COLO668 (cell line): ENCODE results near the gene MCRIP2.

ENCODE experiments used
- DNase-seq: peaks from one replicate; lab custom pipeline; 2025; ENCODE audit not compliant: unreplicated experiment; lab: John Stamatoyannopoulos, UW

MCRIP2 gene

GRCh38 chr16:647173-647902 is 5.7 kb downstream of the MCRIP2 start:
- peak; percentile 48 for DNase-seq

- DNase-seq, result peak; percentile 79
Observed at GRCh38 chr16:648071-648780, 6.6 kb downstream of the MCRIP2 start.

- peak; percentile 97 for DNase-seq
Observed at GRCh38 chr16:648781-649589, 7.4 kb downstream of the MCRIP2 start, which contains the start of gene WDR90. Gene WDR90, plus strand, starts transcription at chr16:649365. Its CDS starts 52 bp downstream, at chr16:649417.

- peak; percentile 55 for DNase-seq
Observed at GRCh38 chr16:649631-650030, 8.0 kb downstream of the MCRIP2 start.

- DNase-seq, result no peak
Observed at GRCh38 chr16:651844-652243, 10.2 kb downstream of the MCRIP2 start.

- no peak for DNase-seq
Observed at GRCh38 chr16:652454-653305, 11.1 kb downstream of the MCRIP2 start.

- DNase-seq, result no peak
Observed at GRCh38 chr16:654034-654433, 12.4 kb downstream of the MCRIP2 start.

GRCh38 chr16:657487-657886 is 15.9 kb downstream of the MCRIP2 start:
- DNase-seq, result no peak

- DNase-seq, result no peak
Observed at GRCh38 chr16:658679-659571, 17.3 kb downstream of the MCRIP2 start.

GRCh38 chr16:659618-660017 is 18.0 kb downstream of the MCRIP2 start:
- no peak for DNase-seq

GRCh38 chr16:660132-660458 is 18.5 kb downstream of the MCRIP2 start:
- DNase-seq, result no peak

GRCh38 chr16:660459-661183 is 19.0 kb downstream of the MCRIP2 start:
- peak; percentile 79 for DNase-seq

- DNase-seq, result no peak
Observed at GRCh38 chr16:661184-661821, 19.7 kb downstream of the MCRIP2 start.

GRCh38 chr16:662095-662494 is 20.5 kb downstream of the MCRIP2 start:
- DNase-seq, result no peak

- no peak for DNase-seq
Observed at GRCh38 chr16:662597-662996, 21.0 kb downstream of the MCRIP2 start.

- peak; percentile 39 for DNase-seq
Observed at GRCh38 chr16:666572-666971, 24.9 kb downstream of the MCRIP2 start.

GRCh38 chr16:667113-667779 is 25.6 kb downstream of the MCRIP2 start:
- DNase-seq, result peak; percentile 30
